Measurements from ENCODE around the gene SLC45A1. TPM values are rescaled to one million over a fixed set of nuclear protein-coding genes. Genes with fewer than 3 reads are reported as not detected.
A peak's percentile ranks its signal among the peaks of the same experiment; 100 is the strongest.

Gene SLC45A1
- total and polyA plus RNA-seq, 4 donors = 4.4 to 8.7 (median 6.7) TPM

GRCh38 chr1:8302081-8302956 is 15.6 kb upstream of the SLC45A1 start:
- Histone ChIP-seq H3K27me3 (ENCODE audit: control insufficient read depth in 1 of 2, insufficient read depth in 2 of 2, low read length in 1 of 2) (no peaks in the 10 kb centered on the region), H3K36me3 (ENCODE audit: control insufficient read depth in 1 of 2, insufficient read depth in 2 of 2, low read length in 1 of 2) (no peaks in the 10 kb centered on the region), H3K4me3 (ENCODE audit: low read length in 2 of 2) (no peak overlapping the region), H3K9me3 (ENCODE audit: control insufficient read depth, low read length) (no peaks in the 10 kb centered on the region), H3K27ac (ENCODE audit: low read depth in 1 of 2, low read length in 2 of 2) (peak overlapping the region; percentile 31 to 59), H3K4me1 (ENCODE audit: control insufficient read depth in 1 of 2, insufficient read depth in 2 of 2, low read length in 2 of 2) (peaks cover 3 to 8% of the 10 kb centered on the region in 2 donors)
- no peak for ATAC-seq (ENCODE audit: low FRiP score)
- intact Hi-C loops (cut with DNase I) = loop anchor here in 1 of 2 donors (10.0 kb wide), 1 partner anchor 58 kb away; no protein-coding TSS in a partner anchor
- DNase-seq = no peak
- WGBS, 2 donors = 68 to 71% methylated on average over 22 of the region's 22 CpGs

DNA sequence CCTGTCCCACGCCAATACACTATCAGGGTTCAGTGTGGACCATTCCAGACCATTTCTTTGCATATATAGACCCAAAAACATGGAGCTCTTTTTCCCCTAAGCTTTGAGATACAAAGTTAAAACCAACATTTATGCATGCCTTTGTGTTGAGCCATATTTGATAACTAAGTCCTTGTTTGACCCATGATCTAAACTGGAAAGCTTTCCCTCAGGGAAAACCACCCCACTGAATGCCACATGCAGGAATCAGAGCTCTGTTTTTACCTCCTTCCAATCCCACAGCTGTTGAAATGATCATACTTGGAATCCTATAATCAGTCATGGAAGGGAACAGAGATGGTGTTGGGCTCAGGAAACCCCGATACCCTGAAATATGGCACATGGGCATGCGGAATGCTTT is 14.8 kb upstream of the SLC45A1 start:
- intact Hi-C loops (cut with DNase I) = loop anchor here in 1 of 2 donors (10.0 kb wide), 1 partner anchor 58 kb away; no protein-coding TSS in a partner anchor
- no peak for DNase-seq
- peaks cover 3 to 8% of the 10 kb centered on the region in 2 donors for H3K4me1 ChIP-seq (ENCODE audit: control insufficient read depth in 1 of 2, insufficient read depth in 2 of 2, low read length in 2 of 2)
- no peak overlapping the region for H3K4me3 ChIP-seq (ENCODE audit: low read length in 2 of 2)
- no peaks in the 10 kb centered on the region for H3K9me3 ChIP-seq (ENCODE audit: control insufficient read depth, low read length)
- no peaks in the 10 kb centered on the region for H3K27me3 ChIP-seq (ENCODE audit: control insufficient read depth in 1 of 2, insufficient read depth in 2 of 2, low read length in 1 of 2)
- no peak for ATAC-seq (ENCODE audit: low FRiP score)
- peak overlapping the region; percentile 20 to 59 for H3K27ac ChIP-seq (ENCODE audit: low read depth in 1 of 2, low read length in 2 of 2)
- no peaks in the 10 kb centered on the region for H3K36me3 ChIP-seq (ENCODE audit: control insufficient read depth in 1 of 2, insufficient read depth in 2 of 2, low read length in 1 of 2)
- 30 to 34% methylated on average over 3 of the region's 3 CpGs for WGBS, 2 donors

GRCh38 chr1:8303876-8304275 is 14.0 kb upstream of the SLC45A1 start:
- ATAC-seq (ENCODE audit: low FRiP score) (no peak), DNase-seq (no peak)
- Histone ChIP-seq H3K27me3 (ENCODE audit: control insufficient read depth in 1 of 2, insufficient read depth in 2 of 2, low read length in 1 of 2) (no peaks in the 10 kb centered on the region), H3K4me1 (ENCODE audit: control insufficient read depth in 1 of 2, insufficient read depth in 2 of 2, low read length in 2 of 2) (peaks cover 3 to 8% of the 10 kb centered on the region in 2 donors), H3K27ac (ENCODE audit: low read depth in 1 of 2, low read length in 2 of 2) (peak overlapping the region in 1 of 2 donors; percentile 20), H3K36me3 (ENCODE audit: control insufficient read depth in 1 of 2, insufficient read depth in 2 of 2, low read length in 1 of 2) (no peaks in the 10 kb centered on the region), H3K4me3 (ENCODE audit: low read length in 2 of 2) (no peak overlapping the region), H3K9me3 (ENCODE audit: control insufficient read depth, low read length) (no peaks in the 10 kb centered on the region)
- WGBS, 2 donors = 92 to 93% methylated on average over 4 of the region's 4 CpGs
- intact Hi-C loops (cut with DNase I) = loop anchor here in 1 of 2 donors (10.0 kb wide), 1 partner anchor 59 kb away; no protein-coding TSS in a partner anchor

DNA sequence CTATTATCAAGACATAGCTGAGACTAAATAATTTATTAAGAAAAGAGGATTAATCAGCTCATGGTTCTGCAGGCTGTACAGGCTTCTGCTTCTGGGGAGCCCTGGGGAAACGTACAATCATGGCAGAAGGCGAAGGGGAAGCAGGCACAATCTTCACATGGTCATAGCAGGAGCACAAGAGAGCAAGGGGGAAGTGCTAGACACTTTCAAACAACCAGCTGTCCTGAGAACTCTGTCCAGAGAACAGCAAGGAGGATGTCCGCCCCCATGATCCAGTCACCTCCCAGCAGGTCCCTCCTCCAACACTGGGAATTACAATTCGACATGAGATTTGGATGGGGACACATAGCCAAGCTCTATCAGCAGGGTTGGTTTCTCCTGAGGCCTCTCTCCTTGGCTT is 10.3 kb upstream of the SLC45A1 start:
- H3K9me3 ChIP-seq (ENCODE audit: control insufficient read depth, low read length) = no peaks in the 10 kb centered on the region
- intact Hi-C loops (cut with DNase I) = loop anchor here in 1 of 2 donors (10.0 kb wide), 1 partner anchor 63 kb away; no protein-coding TSS in a partner anchor
- DNase-seq (no peak), ATAC-seq (ENCODE audit: low FRiP score) (no peak)
- WGBS, 2 donors = 79 to 86% methylated on average over 4 of the region's 4 CpGs
- H3K4me1 ChIP-seq (ENCODE audit: control insufficient read depth in 1 of 2, insufficient read depth in 2 of 2, low read length in 2 of 2) = peaks cover 0 to 8% of the 10 kb centered on the region in 2 donors
- no peaks in the 10 kb centered on the region for H3K27me3 ChIP-seq (ENCODE audit: control insufficient read depth in 1 of 2, insufficient read depth in 2 of 2, low read length in 1 of 2)
- H3K27ac ChIP-seq (ENCODE audit: low read depth in 1 of 2, low read length in 2 of 2) = no peak overlapping the region
- H3K4me3 ChIP-seq (ENCODE audit: low read length in 2 of 2) = no peak overlapping the region
- H3K36me3 ChIP-seq (ENCODE audit: control insufficient read depth in 1 of 2, insufficient read depth in 2 of 2, low read length in 1 of 2) = no peaks in the 10 kb centered on the region

DNA sequence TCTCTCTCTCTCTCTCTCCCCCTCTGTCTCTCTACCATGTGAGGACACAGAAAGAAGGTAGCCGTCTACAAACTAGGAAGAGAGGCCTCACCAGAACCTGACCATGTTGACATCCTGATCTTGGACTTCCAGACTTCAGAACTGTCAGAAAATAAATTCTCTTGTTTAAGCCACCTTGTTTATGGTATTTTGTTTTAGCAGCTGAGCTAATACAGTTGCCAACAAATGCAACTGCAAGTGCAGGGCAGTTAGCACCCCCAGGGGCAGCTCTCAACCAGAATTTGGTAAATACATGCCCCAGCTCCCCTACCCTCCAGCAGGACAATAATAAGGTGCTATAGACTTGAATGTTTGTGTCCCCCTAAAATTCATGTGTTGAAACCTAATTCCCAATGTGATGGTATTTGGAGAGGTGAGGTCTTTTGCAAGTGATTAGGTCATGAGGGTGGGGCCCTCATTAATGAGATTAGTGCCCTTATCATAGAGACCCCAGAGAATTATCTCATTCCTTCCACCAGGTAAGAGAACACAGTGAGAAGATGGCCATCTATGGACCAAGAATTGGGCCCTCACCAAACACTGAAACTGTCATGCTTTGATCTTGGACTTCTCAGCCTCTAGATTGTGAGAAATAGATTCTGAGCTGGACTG is 6.7 kb upstream of the SLC45A1 start:
- no peaks in the 10 kb centered on the region for H3K27me3 ChIP-seq (ENCODE audit: control insufficient read depth in 1 of 2, insufficient read depth in 2 of 2, low read length in 1 of 2)
- no peak overlapping the region for H3K4me3 ChIP-seq (ENCODE audit: low read length in 2 of 2)
- H3K9me3 ChIP-seq (ENCODE audit: control insufficient read depth, low read length) = no peaks in the 10 kb centered on the region
- H3K36me3 ChIP-seq (ENCODE audit: control insufficient read depth in 1 of 2, insufficient read depth in 2 of 2, low read length in 1 of 2) = no peaks in the 10 kb centered on the region
- no peaks in the 10 kb centered on the region for H3K4me1 ChIP-seq (ENCODE audit: control insufficient read depth in 1 of 2, insufficient read depth in 2 of 2, low read length in 2 of 2)
- WGBS, 2 donors = 94% methylated on average over 1 of the region's 1 CpG; no CpG with 5 or more reads in 1 of the 2 donors
- no peak for DNase-seq
- no peak for ATAC-seq (ENCODE audit: low FRiP score)
- intact Hi-C loops (cut with DNase I) = loop anchor here (5.0 kb wide), 4 partner anchors 109 to 294 kb away; no protein-coding TSS in a partner anchor
- no peak overlapping the region for H3K27ac ChIP-seq (ENCODE audit: low read depth in 1 of 2, low read length in 2 of 2)

GRCh38 chr1:8312235-8313218 is 5.4 kb upstream of the SLC45A1 start:
- H3K27me3 ChIP-seq (ENCODE audit: control insufficient read depth in 1 of 2, insufficient read depth in 2 of 2, low read length in 1 of 2) = no peaks in the 10 kb centered on the region
- H3K36me3 ChIP-seq (ENCODE audit: control insufficient read depth in 1 of 2, insufficient read depth in 2 of 2, low read length in 1 of 2) = no peaks in the 10 kb centered on the region
- no peaks in the 10 kb centered on the region for H3K4me1 ChIP-seq (ENCODE audit: control insufficient read depth in 1 of 2, insufficient read depth in 2 of 2, low read length in 2 of 2)
- H3K9me3 ChIP-seq (ENCODE audit: control insufficient read depth, low read length) = no peaks in the 10 kb centered on the region
- WGBS, 2 donors = 50 to 51% methylated on average over 17 of the region's 17 CpGs
- ATAC-seq (ENCODE audit: low FRiP score) = peak; percentile 34
- no peak for DNase-seq
- intact Hi-C loops (cut with DNase I) = loop anchor here (5.0 kb wide), 4 partner anchors 110 to 295 kb away; no protein-coding TSS in a partner anchor
- H3K27ac ChIP-seq (ENCODE audit: low read depth in 1 of 2, low read length in 2 of 2) = peak overlapping the region in 1 of 2 donors; percentile 78
- no peak overlapping the region for H3K4me3 ChIP-seq (ENCODE audit: low read length in 2 of 2)

DNA sequence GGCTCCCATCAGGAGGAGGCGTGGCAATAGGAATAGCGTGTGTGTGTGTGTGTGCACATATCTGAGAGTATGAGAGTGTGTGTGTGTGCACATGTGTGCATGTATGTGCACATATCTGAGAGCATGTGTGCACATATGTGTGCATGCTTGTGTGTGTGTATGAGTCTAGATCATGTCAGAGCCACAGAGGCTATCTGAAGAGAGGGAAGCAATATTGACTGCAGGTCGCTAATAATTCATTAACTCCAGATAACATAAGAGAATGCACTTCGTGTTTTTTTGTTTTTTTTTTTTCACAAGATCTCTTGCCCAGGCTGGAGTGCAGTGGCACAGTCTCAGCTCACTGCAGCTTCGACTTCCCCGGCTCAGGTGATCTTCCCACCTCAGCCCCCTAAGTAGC is 4.7 kb upstream of the SLC45A1 start:
- DNase-seq (no peak), ATAC-seq (ENCODE audit: low FRiP score) (no peak)
- intact Hi-C loops (cut with DNase I) = loop anchor here (5.0 kb wide), 4 partner anchors 111 to 296 kb away; no protein-coding TSS in a partner anchor
- no peaks in the 10 kb centered on the region for H3K9me3 ChIP-seq (ENCODE audit: control insufficient read depth, low read length)
- WGBS, 2 donors = 74 to 75% methylated on average over 6 of the region's 6 CpGs
- H3K4me3 ChIP-seq (ENCODE audit: low read length in 2 of 2) = no peak overlapping the region
- no peaks in the 10 kb centered on the region for H3K27me3 ChIP-seq (ENCODE audit: control insufficient read depth in 1 of 2, insufficient read depth in 2 of 2, low read length in 1 of 2)
- no peak overlapping the region for H3K27ac ChIP-seq (ENCODE audit: low read depth in 1 of 2, low read length in 2 of 2)
- no peaks in the 10 kb centered on the region for H3K4me1 ChIP-seq (ENCODE audit: control insufficient read depth in 1 of 2, insufficient read depth in 2 of 2, low read length in 2 of 2)
- H3K36me3 ChIP-seq (ENCODE audit: control insufficient read depth in 1 of 2, insufficient read depth in 2 of 2, low read length in 1 of 2) = no peaks in the 10 kb centered on the region
